Measurements from ENCODE around the gene ZNF384.

The ZNF384 gene

GRCh38 chr12:6620137-6620884, 68.9 kb downstream of the ZNF384 start:
- no peak for DNase-seq (ENCODE audit: low spot score)

GRCh38 chr12:6618483-6619225, 70.5 kb downstream of the ZNF384 start:
- no peak for DNase-seq (ENCODE audit: low spot score)

All from globus pallidus (tissue), 1 donor.